Stimulated activated CD8-positive, alpha-beta memory T cell treated with anti-CD3 and anti-CD28 coated beads, Interleukin-12 subunit alpha, Interleukin-12 subunit beta, amount 100 ng/mL, for 4 hours (primary cell): ENCODE data around the gene PPP1R3F.
"Not testable (repeated sequence)": the region's sequence is repeated elsewhere in the genome, so short reads cannot be mapped to it uniquely, and the experiment has no call there.

Experiments
- DNase-seq: peaks from one replicate; pipeline ENCODE4 v3.0.0-alpha.2; 2020; ENCODE audit warnings: low read depth

PPP1R3F gene

GRCh38 chrX:49273181-49273727 is 3.7 kb downstream of the PPP1R3F start:
- no peak for DNase-seq

GRCh38 chrX:49276207-49276606 is 6.6 kb downstream of the PPP1R3F start:
- DNase-seq = no peak

GRCh38 chrX:49276671-49277534 is 7.3 kb downstream of the PPP1R3F start:
- no peak for DNase-seq

- no peak for DNase-seq
These were observed 7.9 kb downstream of the PPP1R3F start for GRCh38 chrX:49277535-49277830.

- no peak for DNase-seq
These were observed 8.5 kb downstream of the PPP1R3F start for GRCh38 chrX:49278081-49278480.

- DNase-seq = no peak
These were observed 13.0 kb downstream of the PPP1R3F start for GRCh38 chrX:49282647-49283011.

- DNase-seq = no peak
These were observed 14.6 kb downstream of the PPP1R3F start for GRCh38 chrX:49284212-49284611.

GRCh38 chrX:49286136-49286535 is 16.5 kb downstream of the PPP1R3F start:
- DNase-seq = no peak

- DNase-seq = no peak
These were observed 17.0 kb downstream of the PPP1R3F start for GRCh38 chrX:49286581-49286980.

- no peak for DNase-seq
These were observed 18.1 kb downstream of the PPP1R3F start for GRCh38 chrX:49287665-49288064.

GRCh38 chrX:49290215-49290614 is 20.6 kb downstream of the PPP1R3F start:
- DNase-seq = no peak

GRCh38 chrX:49291615-49292337 is 22.2 kb downstream of the PPP1R3F start:
- DNase-seq = no peak

GRCh38 chrX:49292400-49293362 is 23.1 kb downstream of the PPP1R3F start:
- no peak for DNase-seq

- not testable (repeated sequence) for DNase-seq
These were observed 29.7 kb downstream of the PPP1R3F start for GRCh38 chrX:49299293-49299692.

- no peak for DNase-seq
These were observed 31.1 kb downstream of the PPP1R3F start for GRCh38 chrX:49300703-49301102.

- DNase-seq = no peak
These were observed 33.8 kb downstream of the PPP1R3F start, which contains the start of gene GAGE10 for GRCh38 chrX:49303346-49303745. Gene GAGE10 (plus strand): TSS chrX:49303646. CDS start chrX:49304860, 1,214 bp downstream.

- DNase-seq = not testable (repeated sequence)
These were observed 38.2 kb downstream of the PPP1R3F start for GRCh38 chrX:49307775-49308174.

GRCh38 chrX:49308604-49309269 is 39.1 kb downstream of the PPP1R3F start:
- no peak for DNase-seq

- no peak for DNase-seq
These were observed 39.9 kb downstream of the PPP1R3F start for GRCh38 chrX:49309401-49309981.

- DNase-seq = no peak
These were observed 40.8 kb downstream of the PPP1R3F start for GRCh38 chrX:49310371-49310770.

GRCh38 chrX:49312176-49312575 is 42.6 kb downstream of the PPP1R3F start:
- no peak for DNase-seq
